Measurements from ENCODE around the gene F3.

F3 gene

DNA sequence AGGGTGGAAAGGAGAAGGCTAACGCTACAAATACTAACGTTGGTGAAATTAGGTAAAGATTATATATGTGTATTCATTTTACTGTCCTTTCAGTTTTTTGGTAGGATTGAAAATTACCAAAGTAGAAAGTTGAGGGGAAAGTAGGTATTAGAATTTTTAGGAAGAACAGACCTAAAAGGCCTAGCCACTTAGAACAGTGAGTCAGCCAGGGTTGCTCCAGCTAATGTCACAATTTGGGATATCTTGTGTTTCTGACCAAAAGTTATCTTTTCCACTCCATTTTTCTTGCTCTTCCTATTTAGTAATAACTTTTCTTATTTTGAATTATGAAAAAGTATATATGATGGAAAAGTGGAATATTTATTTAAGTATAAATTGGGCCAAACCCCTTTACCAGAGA lies 40.1 kb downstream of the F3 start:
- H3K4me3 ChIP-seq (ENCODE audit: low read depth, low read length): no peak overlapping the region
- no peaks in the 10 kb centered on the region for H3K4me1 ChIP-seq (ENCODE audit: control insufficient read depth, insufficient read depth, low read length)
- H3K36me3 ChIP-seq (ENCODE audit: control insufficient read depth, insufficient read depth, low read length): peaks cover 29% of the 10 kb centered on the region
- H3K27me3 ChIP-seq (ENCODE audit: control insufficient read depth, insufficient read depth, low read length): no peaks in the 10 kb centered on the region
- no peaks in the 10 kb centered on the region for H3K9me3 ChIP-seq (ENCODE audit: control insufficient read depth, insufficient read depth, low read length)
- no peak overlapping the region for H3K9ac ChIP-seq (ENCODE audit: low read depth, low read length)
- H3K27ac ChIP-seq (ENCODE audit: low read depth, low read length): no peak overlapping the region

- Histone ChIP-seq H3K9ac (ENCODE audit: low read depth, low read length) (no peak overlapping the region), H3K27ac (ENCODE audit: low read depth, low read length) (no peak overlapping the region), H3K9me3 (ENCODE audit: control insufficient read depth, insufficient read depth, low read length) (no peaks in the 10 kb centered on the region), H3K4me1 (ENCODE audit: control insufficient read depth, insufficient read depth, low read length) (no peaks in the 10 kb centered on the region), H3K4me3 (ENCODE audit: low read depth, low read length) (no peak overlapping the region), H3K27me3 (ENCODE audit: control insufficient read depth, insufficient read depth, low read length) (no peaks in the 10 kb centered on the region), H3K36me3 (ENCODE audit: control insufficient read depth, insufficient read depth, low read length) (peaks cover 28% of the 10 kb centered on the region)
These were observed 45.3 kb downstream of the F3 start for GRCh38 chr1:94496076-94496755.

- H3K36me3 ChIP-seq (ENCODE audit: control insufficient read depth, insufficient read depth, low read length): peaks cover 24% of the 10 kb centered on the region
These were observed 51.0 kb downstream of the F3 start for GRCh38 chr1:94490556-94490955.

DNA sequence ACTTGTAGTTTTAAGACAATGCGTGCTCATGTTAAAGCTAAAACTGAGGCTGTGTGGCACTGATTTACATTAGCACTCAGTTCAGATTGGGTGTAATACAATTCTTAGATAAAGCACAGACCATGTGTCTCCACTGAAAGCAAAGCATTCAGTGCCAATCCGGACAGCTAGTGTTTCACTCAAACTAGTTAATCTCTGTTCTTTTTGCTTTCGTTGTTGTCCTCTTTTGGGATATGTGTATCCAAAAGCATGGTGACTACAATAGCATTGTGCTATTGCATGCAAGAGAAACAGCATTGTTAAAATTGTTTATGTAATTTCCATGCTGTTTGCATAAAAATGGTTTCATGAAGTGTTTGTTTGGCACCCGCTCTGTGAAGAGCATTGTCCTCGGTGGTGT lies 54.6 kb downstream of the F3 start:
- Histone ChIP-seq H3K9me3 (ENCODE audit: control insufficient read depth, insufficient read depth, low read length) (no peaks in the 10 kb centered on the region), H3K4me3 (ENCODE audit: low read depth, low read length) (no peak overlapping the region), H3K9ac (ENCODE audit: low read depth, low read length) (no peak overlapping the region), H3K27ac (ENCODE audit: low read depth, low read length) (no peak overlapping the region), H3K36me3 (ENCODE audit: control insufficient read depth, insufficient read depth, low read length) (peaks cover 23% of the 10 kb centered on the region), H3K4me1 (ENCODE audit: control insufficient read depth, insufficient read depth, low read length) (peaks cover 6% of the 10 kb centered on the region), H3K27me3 (ENCODE audit: control insufficient read depth, insufficient read depth, low read length) (no peaks in the 10 kb centered on the region)

More at GRCh38 chr1:94490556-94490955, 51.0 kb downstream of the F3 start:
- Histone ChIP-seq H3K4me3 (ENCODE audit: low read depth, low read length) (no peak overlapping the region), H3K4me1 (ENCODE audit: control insufficient read depth, insufficient read depth, low read length) (peaks cover 6% of the 10 kb centered on the region), H3K9ac (ENCODE audit: low read depth, low read length) (no peak overlapping the region), H3K27ac (ENCODE audit: low read depth, low read length) (no peak overlapping the region), H3K27me3 (ENCODE audit: control insufficient read depth, insufficient read depth, low read length) (no peaks in the 10 kb centered on the region), H3K9me3 (ENCODE audit: control insufficient read depth, insufficient read depth, low read length) (no peaks in the 10 kb centered on the region)

GRCh38 chr1:94481473-94481933 lies 60.1 kb downstream of the F3 start:
- no peak overlapping the region for H3K27ac ChIP-seq (ENCODE audit: low read depth, low read length)

GRCh38 chr1:94479682-94480081 lies 61.9 kb downstream of the F3 start:
- H3K27ac ChIP-seq (ENCODE audit: low read depth, low read length): no peak overlapping the region
- no peaks in the 10 kb centered on the region for H3K4me1 ChIP-seq (ENCODE audit: control insufficient read depth, insufficient read depth, low read length)
- H3K9me3 ChIP-seq (ENCODE audit: control insufficient read depth, insufficient read depth, low read length): no peaks in the 10 kb centered on the region
- H3K27me3 ChIP-seq (ENCODE audit: control insufficient read depth, insufficient read depth, low read length): no peaks in the 10 kb centered on the region
- H3K9ac ChIP-seq (ENCODE audit: low read depth, low read length): no peak overlapping the region
- peaks cover 4% of the 10 kb centered on the region; the same call in 1 of the 2 replicates for H3K36me3 ChIP-seq (ENCODE audit: control insufficient read depth, insufficient read depth, low read length)
- H3K4me3 ChIP-seq (ENCODE audit: low read depth, low read length): no peak overlapping the region

More at GRCh38 chr1:94481473-94481933, 60.1 kb downstream of the F3 start:
- Histone ChIP-seq H3K27me3 (ENCODE audit: control insufficient read depth, insufficient read depth, low read length) (no peaks in the 10 kb centered on the region), H3K4me3 (ENCODE audit: low read depth, low read length) (no peak overlapping the region), H3K9me3 (ENCODE audit: control insufficient read depth, insufficient read depth, low read length) (no peaks in the 10 kb centered on the region), H3K36me3 (ENCODE audit: control insufficient read depth, insufficient read depth, low read length) (peaks cover 4% of the 10 kb centered on the region; the same call in 1 of the 2 replicates), H3K9ac (ENCODE audit: low read depth, low read length) (no peak overlapping the region), H3K4me1 (ENCODE audit: control insufficient read depth, insufficient read depth, low read length) (no peaks in the 10 kb centered on the region)
